Central memory CD8-positive, alpha-beta T cell (primary cell): ENCODE measurements around the gene RPL7A.
"Not testable (repeated sequence)": the region's sequence is repeated elsewhere in the genome, so short reads cannot be mapped to it uniquely, and the experiment has no call there.

ENCODE experiments used
- ATAC-seq: fragments of 150-1000 bp; cut with Tn5 transposase; replicated peaks from 2 replicates; pipeline ENCODE4 v1.10.0; 2022; ENCODE audit warnings: mild to moderate bottlenecking, moderate FRiP score, moderate number of reproducible peaks; ENCODE audit not compliant: poor library complexity, severe bottlenecking; ENCODE audit errors: extremely low read depth
- DNase-seq, 2 donors: peaks; one replicate each; pipeline ENCODE4 v3.0.0; 2021; ENCODE audit warnings: low spot score in 2 of 2
- H3K27ac Mint-ChIP-seq: one replicate; pipeline ENCODE4 v1.8.0; 2022; ENCODE audit warnings: low read depth, mild to moderate bottlenecking, moderate library complexity, mixed read lengths
- H3K27me3 Mint-ChIP-seq: one replicate; pipeline ENCODE4 v1.8.0; 2022; ENCODE audit warnings: mixed read lengths
- H3K36me3 Mint-ChIP-seq: one replicate; pipeline ENCODE4 v1.8.0; 2022; ENCODE audit warnings: mild to moderate bottlenecking, moderate library complexity, mixed read lengths; ENCODE audit not compliant: insufficient read depth
- H3K4me1 Mint-ChIP-seq: one replicate; pipeline ENCODE4 v1.8.0; 2022; ENCODE audit warnings: mixed read lengths
- H3K4me3 Mint-ChIP-seq: one replicate; pipeline ENCODE4 v1.8.0; 2022; ENCODE audit warnings: mild to moderate bottlenecking, moderate library complexity, mixed read lengths
- H3K9me3 Mint-ChIP-seq: one replicate; pipeline ENCODE4 v1.8.0; 2022; ENCODE audit warnings: mixed read lengths

RPL7A gene

DNA sequence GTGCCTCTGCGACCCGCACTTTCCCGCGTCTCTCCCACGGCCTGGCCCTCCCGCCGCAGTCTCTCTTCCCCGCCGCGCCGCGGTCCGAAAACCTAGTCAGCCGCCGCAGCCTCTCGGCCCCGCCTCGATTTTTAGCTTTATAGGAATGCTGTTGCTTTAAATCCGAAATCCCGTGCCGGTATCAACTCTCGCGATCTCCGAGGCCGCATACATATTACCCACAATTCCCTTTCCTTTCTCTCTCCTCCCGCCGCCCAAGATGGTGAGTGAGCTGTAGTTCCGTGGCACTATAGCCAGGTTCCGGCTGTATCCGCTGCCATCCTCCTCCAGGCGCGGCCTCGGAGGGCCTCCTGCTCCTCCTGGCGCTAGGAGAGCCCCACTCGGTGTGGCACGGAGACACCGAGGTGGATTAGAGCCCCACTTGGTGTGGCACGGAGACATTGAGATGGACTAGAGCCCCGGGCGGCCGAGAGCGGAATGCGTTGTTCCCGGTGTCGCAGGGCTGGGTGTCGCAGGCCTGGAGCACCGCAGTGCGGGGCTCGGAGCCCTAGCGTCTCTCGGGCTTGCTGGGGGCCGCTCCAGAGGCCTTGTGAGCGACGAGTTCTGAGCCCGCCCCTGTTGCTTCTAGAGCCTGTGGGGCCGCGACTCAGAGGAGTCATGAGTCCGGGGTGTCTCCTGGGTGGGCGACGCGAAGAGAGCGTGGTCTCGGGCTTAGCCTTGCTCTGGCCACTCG, at the start of gene RPL7A, which contains the start of gene MED22:
Gene RPL7A, plus strand, starts transcription at position 234 of the 733 bp plus-strand sequence. Its CDS starts 26 bp downstream, at position 260.
Gene MED22, minus strand, starts transcription at position 147 of the 733 bp plus-strand sequence. CDS start 1,469 bp downstream, outside the sequence.
- no peaks in the 10 kb centered on the region for H3K9me3 Mint-ChIP-seq
- H3K4me1 Mint-ChIP-seq, result peaks cover 46% of the 10 kb centered on the region
- peak within 1 kb of the TSS; percentile 96 for H3K27ac Mint-ChIP-seq
- ATAC-seq (peak; percentile 90), DNase-seq (peak; percentile 80 to 88)
- no peaks in the 10 kb centered on the region for H3K27me3 Mint-ChIP-seq
- H3K4me3 Mint-ChIP-seq, result peak within 1 kb of the TSS; percentile 92
- peaks cover 59% of the 10 kb centered on the region for H3K36me3 Mint-ChIP-seq

DNA sequence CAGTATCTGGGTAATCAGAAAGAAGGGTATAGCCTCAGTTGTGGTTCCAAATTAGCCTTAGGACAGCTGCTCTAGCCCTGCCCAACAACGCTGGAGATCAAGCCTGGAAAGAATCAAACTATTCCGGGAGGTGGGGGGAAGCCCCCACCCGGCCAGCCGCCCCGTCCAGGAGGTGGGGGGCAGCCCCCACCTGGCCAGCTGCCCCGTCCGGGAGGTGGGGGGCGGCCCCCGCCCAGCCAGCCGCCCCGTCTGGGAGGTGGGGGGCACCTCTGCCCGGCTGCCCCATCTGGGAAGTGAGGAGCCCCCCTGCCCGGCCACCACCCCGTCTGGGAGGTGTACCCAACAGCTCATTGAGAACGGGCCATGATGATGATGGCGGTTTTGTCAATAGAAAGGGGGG, 48.0 kb upstream of the RPL7A start:
- not testable (repeated sequence) for H3K36me3 Mint-ChIP-seq, H3K4me3 Mint-ChIP-seq

DNA sequence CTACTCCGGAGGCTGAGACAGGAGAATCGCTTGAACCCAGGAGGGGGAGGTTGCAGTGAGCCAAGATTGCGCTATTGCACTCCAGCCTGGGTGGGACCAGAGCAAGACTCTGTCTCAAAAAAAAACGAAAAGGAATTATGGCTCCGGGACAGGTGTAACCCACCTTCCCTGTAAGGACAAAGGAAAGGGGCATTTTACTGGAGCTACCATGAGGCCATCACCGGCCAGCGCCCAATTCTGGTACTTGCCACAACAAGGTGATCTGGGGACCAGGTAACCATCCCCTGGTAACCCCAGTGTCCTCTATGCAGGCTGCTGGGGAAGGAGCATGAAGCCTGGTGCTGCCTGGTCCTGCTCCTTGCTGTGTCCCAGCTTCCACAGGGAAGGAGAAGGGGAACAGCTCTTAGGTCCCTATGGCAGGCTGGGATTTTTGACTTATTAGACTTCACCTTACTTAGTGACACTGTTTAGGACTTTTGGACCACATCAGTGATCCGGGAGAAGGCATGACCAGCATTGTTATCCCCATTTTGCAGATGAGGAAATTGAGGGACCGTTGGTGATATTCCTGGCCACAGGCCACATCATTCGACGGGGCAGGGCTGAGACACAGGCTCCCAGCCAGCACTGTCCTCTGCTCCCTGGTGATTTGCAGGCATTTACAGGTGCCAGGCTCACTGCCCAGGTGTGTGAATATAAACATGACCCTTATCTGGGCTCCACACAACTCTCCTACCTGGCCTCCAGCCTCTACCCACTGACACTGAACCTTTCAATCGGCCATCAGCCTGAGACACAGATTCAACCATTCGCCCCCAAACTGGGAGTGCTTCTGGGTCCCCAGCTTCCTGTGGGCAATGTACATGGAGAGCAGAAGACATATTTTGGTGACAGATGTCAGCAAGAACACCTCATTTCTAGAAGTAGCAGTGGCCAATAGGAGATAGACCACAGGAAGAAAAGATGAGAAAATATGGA, 46.5 kb upstream of the RPL7A start:
- Mint-ChIP-seq H3K4me1 (no peaks in the 10 kb centered on the region), H3K9me3 (no peaks in the 10 kb centered on the region), H3K4me3 (no peak overlapping the region), H3K36me3 (no peaks in the 10 kb centered on the region), H3K27me3 (peaks cover 42% of the 10 kb centered on the region), H3K27ac (no peak overlapping the region)
- DNase-seq, result peak in 1 of 2 donors; percentile 7
- no peak for ATAC-seq

More for the DNA sequence above, 48.0 kb upstream of the RPL7A start:
- peaks cover 31% of the 10 kb centered on the region for H3K27me3 Mint-ChIP-seq
- not testable (repeated sequence) for H3K9me3 Mint-ChIP-seq, H3K4me1 Mint-ChIP-seq, ATAC-seq, H3K27ac Mint-ChIP-seq
- peak in 1 of 2 donors; percentile 2 for DNase-seq

DNA sequence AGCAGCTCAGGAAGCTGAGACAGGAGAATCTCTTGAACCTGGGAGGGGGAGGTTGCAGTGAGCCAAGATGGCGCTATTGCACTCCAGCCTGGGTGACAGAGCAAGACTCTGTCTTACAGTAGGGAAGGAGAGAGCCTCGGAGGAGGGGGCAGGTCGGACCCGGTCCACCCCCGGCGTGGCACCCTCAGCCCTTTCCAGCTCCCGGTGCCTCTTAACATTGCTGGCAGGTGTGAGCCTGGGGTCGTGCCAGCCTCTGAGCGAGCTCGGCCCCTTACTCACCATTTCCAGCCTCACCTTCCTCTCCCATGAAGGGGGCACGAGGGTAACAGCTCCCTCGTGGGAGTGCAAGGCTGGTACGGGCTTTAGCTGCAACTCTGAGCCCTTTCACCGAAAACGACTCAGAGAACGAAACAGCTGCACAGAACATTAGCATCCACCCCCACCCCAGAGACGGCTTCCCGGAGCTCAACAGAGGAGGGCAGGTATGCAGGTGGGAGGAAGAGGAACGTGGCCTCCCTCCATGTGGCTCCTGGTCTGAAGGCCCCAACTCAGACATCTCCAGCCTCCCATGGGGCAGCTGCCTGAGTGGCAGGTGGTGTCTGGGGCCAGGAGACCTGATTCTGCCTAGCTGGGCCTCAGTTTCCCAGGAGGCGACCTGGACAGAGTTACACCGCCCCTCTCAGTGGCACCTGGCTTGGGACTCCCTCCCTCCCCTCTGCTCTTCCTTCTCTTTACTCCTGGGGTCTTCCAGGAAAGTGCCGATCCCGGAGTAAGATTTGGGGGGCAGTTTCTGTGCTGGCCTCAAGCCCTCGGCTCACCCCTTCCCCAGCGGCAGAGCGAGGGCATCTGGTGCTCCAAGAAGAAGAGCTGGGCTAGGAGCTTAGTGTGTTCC, 44.5 kb upstream of the RPL7A start:
- Mint-ChIP-seq H3K27ac (no peak overlapping the region), H3K9me3 (no peaks in the 10 kb centered on the region), H3K27me3 (peaks cover 42% of the 10 kb centered on the region), H3K4me3 (no peak overlapping the region), H3K4me1 (no peaks in the 10 kb centered on the region), H3K36me3 (no peaks in the 10 kb centered on the region)
- no peak for ATAC-seq
- DNase-seq, result no peak

DNA sequence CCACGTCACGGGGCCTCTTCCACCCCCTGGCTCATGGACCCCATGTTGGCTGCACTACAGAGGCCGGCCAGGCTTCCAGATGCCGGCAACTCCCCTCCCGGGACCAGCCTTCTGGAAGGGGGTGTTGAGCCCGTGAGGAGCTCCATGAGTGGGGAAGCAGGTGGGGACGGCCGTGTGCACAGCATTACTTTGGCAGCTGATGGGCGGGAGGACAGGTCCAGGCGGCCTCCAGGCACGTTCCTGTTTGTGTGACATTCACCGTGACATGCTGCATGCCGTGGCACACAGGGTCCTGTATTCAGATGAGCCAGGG, 43.9 kb upstream of the RPL7A start:
- Mint-ChIP-seq H3K4me1 (no peaks in the 10 kb centered on the region), H3K36me3 (no peaks in the 10 kb centered on the region), H3K27ac (no peak overlapping the region), H3K4me3 (no peak overlapping the region), H3K27me3 (peaks cover 44% of the 10 kb centered on the region), H3K9me3 (no peaks in the 10 kb centered on the region)
- DNase-seq (no peak), ATAC-seq (no peak)

DNA sequence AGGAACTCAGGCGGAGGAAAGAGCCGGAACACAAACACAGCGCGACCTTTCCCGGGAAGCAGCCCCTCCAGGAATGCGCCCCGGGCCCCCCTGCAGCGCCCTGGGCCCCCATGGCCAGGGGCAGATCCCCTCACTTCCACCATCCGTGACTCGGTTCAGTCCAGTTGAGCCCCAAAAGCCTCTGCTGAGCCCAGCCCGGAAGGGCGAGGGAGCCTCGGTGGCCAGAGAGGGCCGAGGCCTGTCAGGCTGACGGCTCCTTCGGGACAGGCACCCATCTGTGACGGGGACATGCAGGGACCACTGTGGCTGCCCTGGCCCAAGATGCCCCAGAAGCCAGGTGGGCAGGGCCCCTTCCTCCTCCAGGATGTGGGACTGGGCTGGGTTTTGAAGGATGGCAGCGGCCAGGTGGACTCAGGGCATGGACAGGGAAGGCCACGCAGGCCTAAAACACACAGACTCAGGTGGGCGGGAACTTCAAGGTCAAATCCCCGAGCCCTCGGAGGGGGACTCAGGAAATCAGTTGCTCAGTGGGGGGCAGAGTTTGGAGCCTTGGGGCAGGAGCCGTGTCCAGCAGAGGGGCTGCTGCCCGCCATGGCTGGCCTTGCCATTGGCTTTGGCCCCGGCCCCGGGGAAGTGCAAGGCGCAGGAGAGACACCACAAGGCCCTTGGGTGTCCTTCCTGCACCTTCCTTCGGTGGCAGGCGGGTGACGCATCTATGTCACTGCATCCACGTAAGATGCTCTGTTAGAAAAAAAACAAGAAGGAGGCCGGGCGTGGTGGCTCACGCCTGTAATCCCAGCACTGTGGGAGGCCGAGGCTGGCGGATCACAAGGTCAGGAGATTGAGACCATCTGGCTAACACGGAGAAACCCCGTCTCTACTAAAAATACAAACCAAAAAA, 43.3 kb upstream of the RPL7A start:
- Mint-ChIP-seq H3K27ac (no peak overlapping the region), H3K4me3 (no peak overlapping the region), H3K4me1 (no peaks in the 10 kb centered on the region), H3K36me3 (no peaks in the 10 kb centered on the region), H3K9me3 (no peaks in the 10 kb centered on the region), H3K27me3 (peaks cover 44% of the 10 kb centered on the region)
- no peak for DNase-seq
- no peak for ATAC-seq

DNA sequence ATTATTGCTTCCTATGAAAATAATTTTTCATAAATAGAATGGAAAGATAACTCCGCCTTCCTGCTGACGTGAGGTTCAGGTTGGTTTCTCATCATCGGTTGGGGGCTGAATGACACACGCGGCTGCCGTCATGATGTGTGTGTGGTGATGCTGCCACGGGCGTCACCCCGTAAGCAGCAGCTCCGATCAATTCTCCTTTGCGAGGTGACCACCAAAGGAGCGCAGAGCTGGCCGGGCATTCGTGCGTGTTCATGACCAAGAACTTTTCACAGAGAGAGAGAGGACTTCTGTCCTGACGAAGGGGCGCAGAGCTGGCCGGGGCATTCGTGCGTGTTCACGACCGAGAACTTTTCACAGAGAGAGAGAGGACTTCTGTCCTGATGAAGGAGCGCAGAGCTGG, 42.3 kb upstream of the RPL7A start:
- no peaks in the 10 kb centered on the region for H3K9me3 Mint-ChIP-seq
- H3K4me1 Mint-ChIP-seq, result no peaks in the 10 kb centered on the region
- H3K4me3 Mint-ChIP-seq, result no peak overlapping the region
- ATAC-seq (no peak), DNase-seq (no peak)
- no peaks in the 10 kb centered on the region for H3K36me3 Mint-ChIP-seq
- no peak overlapping the region for H3K27ac Mint-ChIP-seq
- peaks cover 48% of the 10 kb centered on the region for H3K27me3 Mint-ChIP-seq

DNA sequence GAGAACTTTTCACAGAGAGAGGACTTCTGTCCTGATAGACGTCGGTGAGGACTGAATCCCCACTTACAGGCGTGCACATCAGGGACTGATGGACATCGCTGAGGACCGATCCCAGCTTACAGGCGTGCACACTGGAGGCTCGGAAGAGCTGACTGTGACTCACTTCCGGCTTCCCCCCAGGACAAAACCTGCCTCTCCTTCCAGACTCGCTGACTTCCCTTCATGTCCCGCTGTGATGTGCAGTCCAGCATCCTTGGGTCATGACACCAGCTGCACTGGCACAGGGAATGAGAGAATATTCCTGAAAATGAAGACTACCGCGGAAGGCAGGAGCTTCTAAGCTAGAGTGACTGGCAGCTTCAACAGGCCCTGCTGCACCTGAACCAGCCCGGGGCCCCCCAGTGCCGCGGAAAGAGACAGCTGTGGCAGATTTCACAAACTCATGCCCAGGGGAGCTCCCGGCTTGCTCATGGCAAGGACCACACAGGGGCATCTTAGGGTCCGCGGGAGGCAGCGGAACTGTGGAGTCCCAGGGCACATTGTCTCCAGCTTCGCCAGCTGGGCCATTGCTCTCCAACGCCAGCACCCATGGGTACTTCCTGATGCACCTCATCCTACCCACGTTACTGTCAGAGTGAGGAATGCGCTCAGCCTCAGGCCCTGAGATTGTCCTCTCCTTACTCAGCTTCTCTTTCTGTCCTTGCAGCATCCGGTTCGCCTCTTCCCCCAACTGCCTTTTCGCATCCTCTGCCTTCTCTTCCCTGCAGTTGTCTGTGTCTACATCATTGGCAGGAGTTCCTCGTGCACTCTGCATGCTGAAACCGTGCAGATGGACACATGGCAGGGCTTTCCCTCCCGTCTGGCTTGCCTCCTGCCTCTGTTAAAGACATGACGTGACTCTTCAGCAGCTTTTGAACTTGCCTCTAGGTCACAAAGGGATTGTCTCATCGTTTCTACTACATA, 41.5 kb upstream of the RPL7A start:
- Mint-ChIP-seq H3K27ac (no peak overlapping the region), H3K4me3 (no peak overlapping the region), H3K9me3 (no peaks in the 10 kb centered on the region), H3K4me1 (no peaks in the 10 kb centered on the region), H3K36me3 (no peaks in the 10 kb centered on the region), H3K27me3 (peaks cover 48% of the 10 kb centered on the region)
- ATAC-seq (no peak), DNase-seq (no peak)

DNA sequence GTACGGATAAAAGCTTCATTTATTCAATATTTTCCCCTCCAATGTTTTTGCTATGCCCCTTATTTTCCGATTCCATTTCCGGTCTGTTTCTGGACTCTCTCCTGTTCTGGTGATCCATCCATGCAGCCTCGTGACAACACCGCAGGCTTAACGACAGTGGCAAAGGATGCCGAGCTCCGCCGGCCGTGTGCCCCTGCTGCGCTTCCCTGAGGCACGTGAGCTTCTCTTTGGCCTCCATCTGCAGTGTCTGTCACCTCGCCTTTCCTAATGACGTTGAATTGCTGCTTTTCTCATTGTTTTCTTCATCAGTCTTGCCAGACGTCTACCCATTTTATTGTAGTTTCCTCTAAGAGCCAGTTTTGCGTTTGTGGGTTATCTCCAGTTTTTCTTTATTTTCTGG, 40.7 kb upstream of the RPL7A start:
- ATAC-seq (no peak), DNase-seq (no peak)
- Mint-ChIP-seq H3K4me3 (no peak overlapping the region), H3K36me3 (no peaks in the 10 kb centered on the region), H3K27ac (no peak overlapping the region), H3K9me3 (no peaks in the 10 kb centered on the region), H3K27me3 (peaks cover 48% of the 10 kb centered on the region), H3K4me1 (no peaks in the 10 kb centered on the region)

DNA sequence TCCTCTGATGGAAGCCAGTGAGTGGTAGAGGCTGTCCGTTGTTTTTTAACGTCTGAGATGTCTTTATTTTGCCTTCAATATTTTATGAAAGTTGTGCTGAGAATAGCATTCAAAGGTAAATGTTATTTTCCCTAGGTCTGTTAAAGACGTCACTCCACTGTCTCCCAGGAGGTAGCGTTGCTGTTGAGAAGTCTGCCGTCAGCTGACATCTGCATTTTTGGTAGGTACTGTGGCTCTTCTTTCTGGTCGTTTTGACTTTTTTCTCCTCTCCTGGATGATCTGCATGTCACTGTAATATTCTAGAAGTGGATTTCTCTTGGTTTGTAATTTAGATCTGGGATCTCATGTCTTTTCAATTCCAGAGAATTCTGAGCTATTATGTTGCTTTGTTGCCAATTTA, 38.4 kb upstream of the RPL7A start:
- DNase-seq (no peak), ATAC-seq (no peak)
- no peaks in the 10 kb centered on the region for H3K4me1 Mint-ChIP-seq
- H3K27ac Mint-ChIP-seq, result no peak overlapping the region
- H3K36me3 Mint-ChIP-seq, result no peaks in the 10 kb centered on the region
- no peaks in the 10 kb centered on the region for H3K9me3 Mint-ChIP-seq
- H3K4me3 Mint-ChIP-seq, result no peak overlapping the region
- H3K27me3 Mint-ChIP-seq, result peaks cover 48% of the 10 kb centered on the region

DNA sequence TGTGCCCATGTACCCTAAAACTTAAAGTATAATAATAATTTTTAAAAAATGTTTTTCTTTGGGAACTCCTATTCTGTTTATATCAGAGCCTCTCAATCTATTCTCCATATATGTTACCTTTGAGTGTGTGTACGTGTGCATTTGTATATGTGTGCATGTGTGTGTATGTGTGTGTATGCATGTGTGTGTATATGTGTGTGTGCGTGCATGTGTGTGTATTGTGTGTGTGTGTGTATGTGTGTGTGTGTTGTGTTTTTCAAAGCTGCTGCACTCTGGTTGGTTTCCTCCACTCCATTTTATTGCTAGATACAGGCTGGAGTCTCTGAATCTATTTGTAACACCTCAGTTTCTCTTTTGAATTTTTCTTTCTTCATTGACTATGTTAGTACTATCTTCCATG, 32.0 kb upstream of the RPL7A start:
- H3K4me3 Mint-ChIP-seq, result no peak overlapping the region

More for the DNA sequence above, 32.0 kb upstream of the RPL7A start:
- DNase-seq, result no peak
- Mint-ChIP-seq H3K27ac (no peak overlapping the region), H3K9me3 (no peaks in the 10 kb centered on the region), H3K27me3 (peaks cover 21% of the 10 kb centered on the region), H3K36me3 (no peaks in the 10 kb centered on the region), H3K4me1 (no peaks in the 10 kb centered on the region)
- ATAC-seq, result no peak
